ENCODE measurements around the gene CATSPERD.
A peak's percentile ranks its signal among the peaks of the same experiment; 100 is the strongest.

The CATSPERD gene

GRCh38 chr19:5826531-5827341 is 106.3 kb downstream of the CATSPERD start:
- DNase-seq (ENCODE audit: low read depth): peak; percentile 40
- H3K4me3 ChIP-seq (ENCODE audit: low read depth, low read length): no peak overlapping the region

GRCh38 chr19:5827342-5827890 is 107.0 kb downstream of the CATSPERD start:
- TF ChIP-seq POLR2A (IDR thresholded peaks at IDR 0.05; ENCODE audit: extremely low read depth, insufficient read length) (no peak), MYC (IDR thresholded peaks at IDR 0.05; ENCODE audit: low read depth, low read length) (no peak), MAX (IDR thresholded peaks at IDR 0.05; ENCODE audit: low read depth, low read length) (no peak), CTCF (IDR thresholded peaks at IDR 0.05; ENCODE audit: low read depth, low read length) (no peak)
- peak overlapping the region; percentile 46 for H3K4me3 ChIP-seq (ENCODE audit: low read depth, low read length)
- DNase-seq (ENCODE audit: low read depth): no peak

More at GRCh38 chr19:5826531-5827341, 106.3 kb downstream of the CATSPERD start:
- no peak for TF ChIP-seq CTCF (IDR thresholded peaks at IDR 0.05; ENCODE audit: low read depth, low read length)
- TF ChIP-seq MYC (IDR thresholded peaks at IDR 0.05; ENCODE audit: low read depth, low read length): no peak
- no peak for TF ChIP-seq POLR2A (IDR thresholded peaks at IDR 0.05; ENCODE audit: extremely low read depth, insufficient read length)
- TF ChIP-seq MAX (IDR thresholded peaks at IDR 0.05; ENCODE audit: low read depth, low read length): no peak

- peak overlapping the region; percentile 72 for H3K4me3 ChIP-seq (ENCODE audit: low read depth, low read length)
- no peak for TF ChIP-seq CTCF (IDR thresholded peaks at IDR 0.05; ENCODE audit: low read depth, low read length)
- TF ChIP-seq POLR2A (IDR thresholded peaks at IDR 0.05; ENCODE audit: extremely low read depth, insufficient read length): peak; percentile 98
- peak; percentile 22; the same call in 1 of the 2 replicates for TF ChIP-seq MAX (IDR thresholded peaks at IDR 0.05; ENCODE audit: low read depth, low read length)
- no peak; the same call in none of the 2 replicates for TF ChIP-seq MYC (IDR thresholded peaks at IDR 0.05; ENCODE audit: low read depth, low read length)
- peak; percentile 90 for DNase-seq (ENCODE audit: low read depth)
These were observed 107.6 kb downstream of the CATSPERD start for GRCh38 chr19:5827891-5828660.
